Measurements from ENCODE around the gene GAS1. TPM values are rescaled to one million over a fixed set of nuclear protein-coding genes. Genes with fewer than 3 reads are reported as not detected.

Gene GAS1
- total and polyA plus RNA-seq, 2 of the 8 experiments (the other 6 are each of a cell fraction or from before 2014, with no cell fraction given) = 2.8 to 5.7 TPM

DNA sequence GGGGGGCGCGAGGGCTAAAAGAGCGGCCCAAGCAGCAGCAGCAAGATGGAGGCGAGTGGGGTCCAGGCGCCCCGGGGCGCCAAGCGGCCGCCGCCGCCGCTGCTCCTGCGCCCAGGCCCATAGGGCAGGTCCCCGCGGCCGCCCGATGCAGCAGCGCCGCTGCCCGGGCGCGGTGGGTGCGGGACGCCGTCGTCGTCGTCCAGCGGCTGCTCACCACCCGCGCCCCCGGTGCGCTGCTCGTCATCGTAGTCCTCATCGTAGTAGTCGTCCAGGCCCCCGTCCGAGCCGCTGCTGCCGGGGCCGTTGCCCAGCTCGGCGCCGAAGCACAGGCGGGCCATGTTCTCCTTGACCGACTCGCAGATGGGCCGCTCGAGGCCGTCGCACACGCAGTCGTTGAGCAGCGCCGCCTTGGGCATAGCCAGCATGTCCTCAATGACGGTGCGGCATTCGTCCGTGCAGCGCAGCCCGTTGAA, 1.5 kb downstream of the GAS1 start (continued):
- TF ChIP-seq CBX8 (IDR thresholded peaks at IDR 0.05; ENCODE audit: borderline replicate concordance, low read depth, low read length) (no peak), CHD2 (IDR thresholded peaks at IDR 0.05; ENCODE audit: low read length) (no peak), MAX (IDR thresholded peaks at IDR 0.05) (peak; percentile 90), SP1 (IDR thresholded peaks at IDR 0.05; ENCODE audit: low read depth, low read length) (no peak), HDAC6 (IDR thresholded peaks at IDR 0.05; ENCODE audit: low read depth, low read length) (no peak), POLR2AphosphoS5 (IDR thresholded peaks at IDR 0.05; ENCODE audit: low read depth, low read length) (no peak), CREB1 (IDR thresholded peaks at IDR 0.05) (peak; percentile 46; the same call in 1 of the 2 replicates), RAD21 (IDR thresholded peaks at IDR 0.05 in 1 of 2, conservative IDR thresholded peaks at IDR 0.05 in 1 of 2; ENCODE audit: low read depth in 2 of 2, low read length in 2 of 2) (peak in 1 of 2 experiments; percentile 45; a peak in 3 of 4 replicates), CTBP2 (IDR thresholded peaks at IDR 0.05; ENCODE audit: borderline replicate concordance, insufficient read depth, insufficient read length, low read length) (no peak), JUN (IDR thresholded peaks at IDR 0.05; ENCODE audit: low read depth, low read length) (no peak), RXRA (IDR thresholded peaks at IDR 0.05; ENCODE audit: insufficient read depth, low read depth, low read length) (no peak), TAF1 (IDR thresholded peaks at IDR 0.05; ENCODE audit: low read depth, low read length) (no peak)
- TF ChIP-seq, protein P1, sequence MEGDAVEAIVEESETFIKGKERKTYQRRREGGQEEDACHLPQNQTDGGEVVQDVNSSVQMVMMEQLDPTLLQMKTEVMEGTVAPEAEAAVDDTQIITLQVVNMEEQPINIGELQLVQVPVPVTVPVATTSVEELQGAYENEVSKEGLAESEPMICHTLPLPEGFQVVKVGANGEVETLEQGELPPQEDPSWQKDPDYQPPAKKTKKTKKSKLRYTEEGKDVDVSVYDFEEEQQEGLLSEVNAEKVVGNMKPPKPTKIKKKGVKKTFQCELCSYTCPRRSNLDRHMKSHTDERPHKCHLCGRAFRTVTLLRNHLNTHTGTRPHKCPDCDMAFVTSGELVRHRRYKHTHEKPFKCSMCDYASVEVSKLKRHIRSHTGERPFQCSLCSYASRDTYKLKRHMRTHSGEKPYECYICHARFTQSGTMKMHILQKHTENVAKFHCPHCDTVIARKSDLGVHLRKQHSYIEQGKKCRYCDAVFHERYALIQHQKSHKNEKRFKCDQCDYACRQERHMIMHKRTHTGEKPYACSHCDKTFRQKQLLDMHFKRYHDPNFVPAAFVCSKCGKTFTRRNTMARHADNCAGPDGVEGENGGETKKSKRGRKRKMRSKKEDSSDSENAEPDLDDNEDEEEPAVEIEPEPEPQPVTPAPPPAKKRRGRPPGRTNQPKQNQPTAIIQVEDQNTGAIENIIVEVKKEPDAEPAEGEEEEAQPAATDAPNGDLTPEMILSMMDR (IDR thresholded peaks at IDR 0.05; ENCODE audit: control extremely low read depth in 1 of 3, insufficient read depth in 1 of 3, low read depth in 1 of 3, low read length in 3 of 3) = peak; percentile 15 to 31 (median 20)
